Neural cell (in vitro differentiated cells): Measurements from ENCODE around the gene SF3B2.

ENCODE experiments used
- CTCF ChIP-seq: fragments of 450-650 bp; IDR thresholded peaks from 2 replicates; pipeline ENCODE4 v1.5.1; 2014; ENCODE audit warnings: antibody characterized with exemption, mild to moderate bottlenecking, moderate library complexity; ENCODE audit not compliant: poor library complexity, severe bottlenecking
- EP300 ChIP-seq: fragments of 450-650 bp; conservative IDR thresholded peaks from 2 replicates; pipeline ENCODE4 v1.6.1; 2014; ENCODE audit warnings: antibody characterized with exemption, mild to moderate bottlenecking, moderate library complexity; ENCODE audit not compliant: poor library complexity, severe bottlenecking
- EZH2 ChIP-seq: fragments of 200-600, 300-800 bp; shearing (Covaris generic), sonication (generic); IDR thresholded peaks from 2 replicates; pipeline ENCODE4 v1.6.1; 2014; ENCODE audit warnings: antibody characterized with exemption, low read length, borderline replicate concordance, mild to moderate bottlenecking; ENCODE audit not compliant: insufficient read depth, poor library complexity, severe bottlenecking
- MXI1 ChIP-seq: fragments of 450-650 bp; conservative IDR thresholded peaks from 2 replicates; pipeline ENCODE4 v1.6.1; 2014; ENCODE audit warnings: antibody characterized with exemption, mild to moderate bottlenecking; ENCODE audit not compliant: poor library complexity, severe bottlenecking
- POLR2AphosphoS5 ChIP-seq: IDR thresholded peaks from 2 replicates; pipeline ENCODE4 v1.6.1; 2012
- RAD21 ChIP-seq: fragments of 450-650 bp; conservative IDR thresholded peaks from 2 replicates; pipeline ENCODE4 v1.6.1; 2014; ENCODE audit warnings: antibody characterized with exemption, mild to moderate bottlenecking, moderate library complexity
- REST ChIP-seq: IDR thresholded peaks from 2 replicates; pipeline ENCODE4 v1.6.1; 2012; ENCODE audit warnings: borderline replicate concordance
- SMC3 ChIP-seq: fragments of 450-650 bp; conservative IDR thresholded peaks from 2 replicates; pipeline ENCODE4 v1.6.1; 2014; ENCODE audit warnings: antibody characterized with exemption, mild to moderate bottlenecking, moderate library complexity; ENCODE audit not compliant: poor library complexity
- TAF1 ChIP-seq: IDR thresholded peaks from 2 replicates; pipeline ENCODE4 v1.6.1; 2012; ENCODE audit warnings: low read depth

GRCh38 chr11:66022401-66023185, 29.6 kb upstream of the SF3B2 start:
- TF ChIP-seq CTCF (peak; percentile 66), REST (no peak), POLR2AphosphoS5 (no peak), SMC3 (peak; percentile 15), MXI1 (no peak), TAF1 (no peak), EP300 (no peak), EZH2 (no peak), RAD21 (peak; percentile 39)
